SK-N-SH (cell line): ENCODE measurements around the gene RBMS1.

Experiments
- GABPA ChIP-seq: IDR thresholded peaks from 2 replicates; pipeline ENCODE4 v1.4.0; 2012; ENCODE audit warnings: low read depth, mild to moderate bottlenecking
- POLR2AphosphoS5 ChIP-seq: IDR thresholded peaks from 2 replicates; pipeline ENCODE4 v1.6.1; 2012; ENCODE audit warnings: low read depth, low read length
- USF2 ChIP-seq: fragments of 150-350 bp; IDR thresholded peaks from 2 replicates; pipeline ENCODE4 v1.6.1; 2017; ENCODE audit warnings: antibody characterized with exemption, low read length, low read depth, borderline replicate concordance

- TF ChIP-seq POLR2AphosphoS5 (no peak), USF2 (no peak), GABPA (no peak)
Observed at GRCh38 chr2:160291382-160291781, 202.2 kb downstream of the RBMS1 start.
